HL-60/S4 treated with retinoic acid at 250 ng/mL for 4 days and 3 days (cell line): ENCODE measurements around the gene ARHGEF10L.

Source experiments
- in situ Hi-C: fragments of 300-500 bp; cut with MboI; formaldehyde crosslinking; loops from 2 replicates; pipeline ENCODE4 v1.7.0; 2022; ENCODE audit warnings: low sequenced_read_pairs

The ARHGEF10L gene

DNA sequence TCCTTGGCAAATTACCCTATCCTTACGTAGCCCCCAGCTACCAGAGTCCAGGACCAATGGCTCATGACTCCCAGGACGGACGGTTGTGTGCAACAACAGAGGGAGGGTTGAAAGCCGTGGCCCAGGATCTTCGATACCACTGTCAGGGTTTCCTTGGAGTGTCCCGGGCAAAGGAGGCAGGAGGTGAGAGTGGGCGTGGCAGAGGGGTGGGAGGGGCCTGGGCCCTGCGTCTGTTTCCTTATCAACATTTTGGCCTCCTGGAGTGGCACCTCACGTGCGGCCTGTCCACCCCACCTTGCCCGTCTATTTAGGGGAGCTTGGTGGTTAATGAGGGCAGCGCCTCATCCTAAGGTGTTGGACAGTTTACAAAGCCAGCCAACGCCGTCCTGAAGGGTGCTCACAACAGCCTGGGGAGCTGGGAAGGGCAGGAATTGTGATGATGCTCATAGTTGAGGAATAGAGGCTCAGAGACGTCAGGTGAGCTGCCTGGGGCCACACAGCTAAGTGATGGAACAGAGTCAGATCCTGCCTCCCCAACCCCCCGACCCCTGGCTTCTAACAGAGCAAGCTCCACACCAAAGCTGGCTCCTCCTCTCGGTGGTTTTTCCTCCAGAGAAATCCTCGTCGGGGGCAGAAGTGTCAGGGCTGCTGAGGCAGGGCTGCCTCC, 17.4 kb upstream of the ARHGEF10L start:
- in situ Hi-C loops = no loop called here

DNA sequence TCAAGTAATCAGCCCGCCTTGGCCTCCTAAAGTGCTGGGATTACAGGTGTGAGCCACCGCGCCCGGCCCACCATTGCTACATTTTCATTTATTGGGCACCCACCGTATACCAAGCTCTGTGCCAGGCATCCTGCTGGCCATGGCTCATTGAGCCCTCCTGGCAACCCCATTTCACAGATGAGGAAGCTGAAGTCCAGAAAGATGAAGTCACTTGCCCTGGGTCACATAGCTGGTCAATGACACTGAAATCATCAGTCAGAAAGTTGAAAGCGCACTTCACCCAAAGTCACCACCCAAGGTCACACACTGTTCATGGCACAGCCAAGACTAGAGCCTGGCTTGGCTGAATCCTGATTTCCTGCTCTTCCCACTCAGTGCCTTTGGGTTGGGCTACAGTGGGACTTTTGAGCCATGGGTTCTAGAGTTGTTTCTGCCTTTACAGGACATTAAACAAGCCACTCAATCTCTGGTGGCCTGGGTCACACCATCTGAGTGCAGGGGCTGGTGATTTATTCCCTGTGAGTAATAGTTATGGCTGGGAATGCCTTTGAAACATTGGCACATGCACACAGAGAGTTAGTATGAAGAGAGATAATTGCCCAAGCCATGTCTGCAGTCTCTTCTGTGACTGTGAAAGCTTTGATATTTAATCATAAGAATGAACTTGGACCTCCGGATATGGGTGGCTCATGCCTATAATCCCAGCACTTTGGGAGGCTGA, 16.0 kb upstream of the ARHGEF10L start:
- in situ Hi-C loops = no loop called here

DNA sequence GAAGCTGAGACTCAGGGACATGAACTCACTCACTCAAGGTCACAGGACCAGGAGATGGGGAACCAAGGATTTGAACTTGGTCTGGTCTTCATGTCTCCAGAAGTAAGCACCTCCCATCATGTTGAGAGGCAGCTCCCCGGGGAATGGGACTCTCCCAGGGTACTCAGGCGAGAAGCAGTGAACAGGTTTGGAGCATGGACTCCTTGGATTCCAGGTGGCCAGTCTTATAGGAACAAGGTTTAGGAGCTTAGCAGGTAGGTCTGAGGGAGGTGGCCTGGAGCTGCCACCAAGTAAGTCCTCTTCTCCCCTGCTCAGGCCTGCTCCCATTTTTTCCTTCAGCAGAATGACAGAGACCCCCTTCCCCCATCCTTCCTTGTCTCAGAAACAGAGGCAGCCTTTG, 14.9 kb upstream of the ARHGEF10L start:
- in situ Hi-C loops = no loop called here

DNA sequence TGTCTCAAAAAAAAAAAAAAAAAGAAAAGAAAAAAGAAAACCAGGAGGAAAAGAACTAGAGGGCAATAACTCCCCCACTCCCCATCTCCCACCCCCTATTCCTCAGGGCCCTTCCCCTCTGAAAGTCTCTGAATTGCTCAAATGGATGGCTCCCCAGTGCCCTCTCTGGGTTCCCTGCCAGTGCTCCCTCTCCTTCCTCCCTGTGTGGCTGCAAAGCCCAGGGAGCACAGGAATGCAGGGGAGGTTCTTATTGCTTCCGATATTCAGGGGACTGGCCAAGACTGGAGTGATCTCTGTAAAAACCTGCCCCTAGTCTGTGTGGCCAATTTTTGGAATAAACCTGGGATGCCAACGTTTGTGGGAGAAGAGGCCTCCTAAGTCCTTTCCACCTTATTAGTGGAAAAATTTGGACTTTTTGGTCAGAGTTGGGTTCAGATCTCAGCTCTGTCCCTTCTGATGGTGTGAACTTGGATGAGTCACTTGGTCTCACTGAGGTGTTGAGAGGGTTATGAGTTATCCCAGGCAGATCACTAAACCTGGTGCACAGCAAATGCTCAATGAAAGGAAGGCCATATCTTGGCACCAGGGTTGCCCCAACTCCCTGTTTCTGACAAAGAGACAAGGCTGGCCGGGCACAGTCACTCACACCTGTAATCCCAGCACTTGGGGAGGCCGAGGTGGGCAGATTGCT, 13.4 kb upstream of the ARHGEF10L start:
- in situ Hi-C loops = no loop called here

DNA sequence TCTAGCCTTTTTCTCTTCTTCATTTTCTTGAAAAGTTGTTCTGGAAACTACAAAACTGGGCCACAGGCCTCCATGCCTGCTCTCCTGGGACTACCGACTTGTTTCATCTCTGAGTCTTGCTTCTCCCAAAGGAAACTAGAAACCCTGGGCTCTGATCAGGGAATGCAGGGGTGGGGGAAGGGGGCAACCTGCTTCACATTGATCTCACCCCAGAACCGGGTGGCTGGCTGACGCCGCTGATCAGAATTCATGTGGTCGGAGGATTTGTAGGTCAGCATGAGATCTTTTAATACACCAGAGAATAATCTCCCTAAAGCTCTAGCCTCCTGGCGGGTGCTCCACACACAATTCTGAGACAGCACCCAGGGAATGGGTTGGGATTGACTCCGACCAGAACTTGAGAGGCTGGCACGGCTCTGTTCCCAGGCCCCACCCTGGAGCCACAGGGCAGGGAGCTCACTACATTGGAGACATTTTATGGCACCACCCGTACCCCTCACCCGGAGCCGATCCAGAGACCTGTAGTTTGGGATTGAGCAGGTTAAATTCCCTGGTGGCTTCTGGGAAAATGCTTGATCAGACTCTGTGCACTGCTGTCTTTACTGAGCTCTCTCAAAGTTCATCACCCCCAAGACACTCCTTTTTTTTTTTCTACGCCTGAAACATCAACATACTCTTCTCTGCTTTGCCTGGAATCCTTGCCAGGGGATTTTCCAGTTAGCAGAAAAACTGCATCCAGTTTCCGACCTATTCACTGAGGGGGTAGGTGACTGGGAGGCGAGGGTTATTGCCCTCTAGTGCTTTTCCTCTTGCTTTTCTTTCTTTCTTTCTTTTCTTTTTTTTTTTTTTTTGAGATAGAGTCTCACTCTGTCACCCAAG, 12.2 kb upstream of the ARHGEF10L start:
- in situ Hi-C loops = no loop called here

DNA sequence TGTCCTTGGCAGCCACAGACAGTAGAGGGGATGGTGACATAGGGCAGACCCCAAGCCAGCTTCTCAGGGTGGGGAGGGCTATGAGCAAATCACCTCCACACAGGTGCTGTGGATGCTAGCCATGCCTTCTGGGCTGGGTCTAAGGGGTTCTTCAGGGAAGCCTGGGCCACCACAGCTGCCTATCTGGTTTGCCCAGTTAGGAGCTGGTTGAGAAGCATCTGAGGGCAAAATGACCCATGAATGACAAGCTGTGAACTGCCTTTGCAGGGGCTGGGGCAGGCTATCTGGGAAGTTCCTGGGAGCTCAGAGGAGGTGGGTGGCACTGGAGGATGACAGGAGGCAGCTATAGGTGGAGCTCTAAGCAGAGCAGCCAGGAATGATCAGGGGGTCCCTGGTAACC, 10.1 kb upstream of the ARHGEF10L start:
- in situ Hi-C loops = no loop called here

DNA sequence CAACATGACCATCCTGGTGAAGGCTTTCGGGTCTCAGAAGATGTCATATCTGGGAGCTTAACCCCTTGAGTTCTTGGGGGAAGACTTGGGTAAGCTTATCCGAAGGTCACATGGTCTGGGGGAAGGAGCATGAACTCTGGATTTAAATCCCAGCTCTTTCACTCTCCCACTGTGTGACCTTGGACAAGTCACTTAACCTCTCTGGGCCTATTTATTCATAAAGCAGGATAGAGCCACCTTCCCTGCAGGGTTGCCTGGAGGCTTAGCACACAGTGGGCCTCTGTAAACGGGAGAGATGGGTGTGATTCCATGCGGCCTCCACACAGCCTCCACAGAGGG, 8.2 kb upstream of the ARHGEF10L start:
- in situ Hi-C loops = no loop called here

DNA sequence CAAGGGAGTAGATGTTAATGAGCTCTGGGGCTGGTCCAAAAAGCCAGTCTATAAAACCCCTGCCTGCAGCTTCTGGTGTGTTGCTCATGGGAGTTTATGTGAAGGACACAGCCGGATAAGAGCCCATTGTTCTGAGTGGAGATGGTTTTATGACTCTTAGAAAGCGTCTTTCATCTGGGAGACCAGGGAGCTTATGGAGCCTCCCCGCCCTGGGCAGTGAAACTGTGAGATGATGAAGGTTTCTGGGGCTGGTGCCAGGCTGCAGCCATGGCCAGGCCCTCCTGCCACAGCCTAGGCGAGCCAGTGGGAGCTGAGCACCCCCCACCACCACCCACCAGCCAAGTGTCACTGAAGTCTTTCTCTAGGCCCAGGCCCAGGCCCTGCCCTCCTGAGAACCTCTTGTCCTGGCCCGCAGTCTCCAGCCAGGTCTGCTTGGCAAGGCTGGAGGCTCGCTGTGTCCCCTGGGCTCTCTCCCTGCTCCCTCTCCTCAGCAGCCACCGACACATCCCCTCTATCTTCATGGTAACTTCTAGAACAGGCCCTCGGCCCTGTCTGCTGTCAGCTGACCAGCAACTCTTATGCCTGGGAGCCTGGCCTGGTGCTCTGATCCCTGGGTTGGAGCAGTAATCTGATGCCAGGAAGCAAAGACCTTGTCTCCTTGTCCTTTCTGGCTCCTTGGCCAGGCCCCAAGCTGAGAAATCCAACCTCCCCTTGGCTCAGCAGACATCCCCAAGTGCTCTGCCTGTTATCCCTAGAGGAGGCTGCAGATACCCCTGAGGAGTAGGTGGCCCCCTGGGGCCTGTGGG, 7.6 kb upstream of the ARHGEF10L start:
- in situ Hi-C loops = no loop called here

DNA sequence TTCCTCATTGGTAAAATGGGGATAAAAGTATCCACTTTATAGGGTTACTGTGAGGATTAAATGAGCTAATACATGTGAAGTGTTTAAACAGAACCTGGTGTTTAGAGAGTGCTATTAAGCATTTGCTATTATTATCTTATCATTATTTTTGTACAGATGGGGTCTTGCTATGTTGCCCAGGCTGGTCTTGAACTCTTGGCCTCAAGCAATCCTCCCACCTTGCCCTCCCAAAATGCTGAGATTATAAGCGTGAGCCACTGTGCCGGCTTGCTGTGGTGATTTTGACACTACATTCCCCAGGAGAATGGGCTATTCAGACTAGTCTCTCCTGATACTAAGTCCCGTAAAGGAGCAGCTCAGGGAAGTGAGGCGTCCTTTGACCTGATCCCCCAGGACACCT, 6.3 kb upstream of the ARHGEF10L start:
- in situ Hi-C loops = no loop called here

DNA sequence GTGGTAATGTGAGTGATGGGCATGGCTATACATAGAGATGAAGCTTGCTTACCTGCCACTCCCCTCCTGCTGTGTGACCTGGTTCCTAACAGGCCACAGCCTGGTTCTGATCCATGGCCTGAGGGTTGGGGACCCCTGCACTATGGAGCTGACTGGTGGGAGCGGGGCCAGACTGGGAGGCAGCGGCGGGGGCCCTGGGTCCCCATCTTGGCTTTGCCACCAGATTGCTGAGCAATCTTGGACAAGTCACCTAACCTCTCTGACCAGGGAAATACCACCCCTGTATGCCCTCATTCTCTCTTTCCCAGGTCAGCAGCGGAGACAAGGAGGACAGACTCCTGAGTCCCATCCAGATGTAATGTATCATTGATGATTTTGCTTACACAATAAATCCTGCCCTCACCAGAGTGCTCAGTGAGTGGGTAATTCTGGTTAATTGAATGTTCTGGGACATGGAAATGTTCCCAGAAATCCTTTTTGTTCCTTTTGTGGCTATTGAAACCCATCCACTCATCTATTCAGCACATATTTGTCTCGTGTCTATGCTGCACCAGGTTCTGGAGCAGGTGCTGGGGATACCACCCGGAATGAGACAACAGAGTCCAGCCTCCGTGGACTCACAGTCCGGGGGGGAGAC, 4.1 kb upstream of the ARHGEF10L start:
- in situ Hi-C loops = no loop called here

DNA sequence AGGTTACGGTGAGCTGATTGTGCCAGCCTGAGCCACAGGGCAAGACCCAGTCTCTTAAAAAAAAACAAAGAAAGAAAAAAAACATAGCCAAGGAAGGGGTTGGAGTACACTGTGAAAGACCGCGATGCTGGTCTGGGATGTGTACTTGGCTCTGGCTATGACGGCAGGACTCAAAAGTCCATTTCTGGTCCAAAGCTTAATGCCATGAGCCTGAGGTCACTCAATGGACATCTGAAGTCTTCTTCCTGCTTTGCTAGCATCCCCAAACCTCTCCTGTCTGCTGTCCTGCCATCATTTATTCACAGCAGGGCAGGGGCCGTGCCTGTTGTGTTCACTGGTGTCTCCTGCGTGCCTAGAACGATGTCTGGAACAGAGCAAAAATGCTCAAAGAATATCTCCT, 1.5 kb upstream of the ARHGEF10L start:
- in situ Hi-C loops = no loop called here

DNA sequence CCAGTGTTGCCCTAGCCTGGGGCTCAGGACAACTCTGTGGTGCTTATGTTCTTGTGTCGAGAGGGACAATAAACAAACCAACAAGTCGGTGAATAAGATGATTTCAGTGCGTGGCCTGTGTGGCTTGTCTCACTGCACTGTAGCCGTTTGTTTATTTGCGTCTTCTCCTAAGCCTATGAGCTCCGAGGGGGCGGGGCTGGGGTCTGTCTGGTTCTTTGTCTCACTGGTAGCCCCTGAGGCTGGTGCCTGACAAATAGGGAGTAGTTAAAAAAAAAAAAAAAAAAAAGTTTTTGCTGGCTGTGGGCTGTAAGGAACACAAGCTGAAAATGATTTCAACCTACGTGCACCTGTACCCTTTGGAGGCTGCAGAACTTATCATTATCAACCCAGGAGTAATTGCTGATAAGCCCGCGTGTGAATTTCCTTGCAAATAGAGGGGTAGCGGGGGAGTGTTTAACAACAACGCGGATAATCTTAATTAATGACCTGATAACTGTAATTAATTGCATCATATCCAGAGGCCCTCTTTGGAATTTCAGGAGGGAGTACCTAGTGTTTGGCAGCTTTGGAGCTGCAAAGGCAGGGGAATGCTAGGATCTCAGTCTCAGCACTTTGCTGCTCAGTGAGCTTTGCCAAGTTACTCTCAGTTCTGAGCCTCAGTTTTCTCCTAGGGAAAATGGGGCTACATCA, 925 bp upstream of the ARHGEF10L start:
- in situ Hi-C loops = no loop called here

DNA sequence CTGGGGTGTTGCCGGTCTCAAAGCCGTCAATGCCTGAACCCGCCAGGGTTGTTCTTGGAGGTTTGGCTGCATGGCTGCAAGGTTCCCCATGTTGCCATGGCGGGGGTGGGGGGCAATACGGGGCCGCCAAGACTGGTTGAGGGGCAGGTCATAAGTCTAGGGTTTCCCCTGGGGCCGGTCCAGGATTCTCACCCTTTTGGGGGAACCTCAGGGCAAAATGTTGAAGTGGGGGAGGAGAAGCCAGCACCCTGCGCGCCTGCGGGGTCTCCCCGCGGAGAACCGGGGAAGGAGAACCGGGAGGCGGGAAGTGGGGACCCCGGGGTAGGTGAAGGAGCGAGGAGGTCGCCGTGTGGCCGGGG, 401 bp upstream of the ARHGEF10L start:
- in situ Hi-C loops = no loop called here

DNA sequence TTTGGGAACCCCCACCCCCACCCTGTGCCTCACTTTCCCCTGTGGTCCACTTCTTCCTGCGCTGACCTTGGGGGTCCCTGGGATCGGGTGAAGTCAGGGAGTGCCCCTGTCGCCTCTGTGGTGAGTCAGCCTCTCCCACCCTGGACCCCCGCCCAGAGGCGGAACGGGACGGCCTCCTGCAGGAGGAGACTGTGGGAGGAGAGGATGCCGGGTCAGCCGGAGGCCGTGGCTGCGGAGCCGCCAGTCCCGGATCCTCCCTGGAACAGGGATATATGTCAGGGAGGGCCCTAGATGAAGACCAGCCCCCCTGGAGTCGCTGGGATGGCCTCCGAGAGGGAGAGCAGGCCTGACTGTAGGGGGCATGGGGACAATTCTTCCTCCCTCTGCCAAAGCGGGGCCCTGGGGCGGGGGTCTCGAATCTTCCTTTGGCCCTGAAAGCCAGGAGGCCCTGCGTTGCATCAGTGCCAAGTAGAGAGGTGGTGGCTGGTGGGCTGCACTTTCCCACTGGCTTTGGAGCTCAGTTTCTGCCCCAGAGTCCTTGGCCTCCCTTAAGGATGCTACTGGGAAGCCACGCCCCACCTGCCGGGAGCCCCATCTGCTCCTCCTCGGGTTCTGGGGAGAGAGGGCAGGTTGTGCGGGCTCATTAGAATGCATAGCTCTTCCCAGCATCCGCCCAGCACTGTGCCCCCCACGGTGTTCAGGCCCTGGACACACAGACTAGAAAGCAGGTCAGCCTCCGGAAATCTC, 930 bp downstream of the ARHGEF10L start:
- in situ Hi-C loops = no loop called here

DNA sequence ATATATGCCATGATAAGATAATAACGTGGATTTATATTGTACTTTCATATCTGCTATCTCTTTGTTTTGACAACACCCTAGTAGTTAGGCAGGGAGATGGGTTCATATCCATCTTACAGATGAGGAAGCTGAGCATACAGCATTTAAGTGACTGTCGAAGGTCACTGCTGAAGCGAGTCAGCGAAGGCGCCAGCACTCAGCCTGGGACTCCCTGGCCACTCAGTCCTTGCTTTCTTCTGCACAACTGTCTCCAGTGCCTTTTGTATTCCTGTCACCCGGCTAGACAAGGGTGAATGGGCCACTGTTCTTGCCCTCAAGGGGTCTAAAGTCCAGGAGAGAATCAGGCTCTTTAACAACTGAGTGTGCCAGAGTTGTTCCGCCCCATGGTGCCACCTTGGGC, 3.1 kb downstream of the ARHGEF10L start:
- in situ Hi-C loops = no loop called here

DNA sequence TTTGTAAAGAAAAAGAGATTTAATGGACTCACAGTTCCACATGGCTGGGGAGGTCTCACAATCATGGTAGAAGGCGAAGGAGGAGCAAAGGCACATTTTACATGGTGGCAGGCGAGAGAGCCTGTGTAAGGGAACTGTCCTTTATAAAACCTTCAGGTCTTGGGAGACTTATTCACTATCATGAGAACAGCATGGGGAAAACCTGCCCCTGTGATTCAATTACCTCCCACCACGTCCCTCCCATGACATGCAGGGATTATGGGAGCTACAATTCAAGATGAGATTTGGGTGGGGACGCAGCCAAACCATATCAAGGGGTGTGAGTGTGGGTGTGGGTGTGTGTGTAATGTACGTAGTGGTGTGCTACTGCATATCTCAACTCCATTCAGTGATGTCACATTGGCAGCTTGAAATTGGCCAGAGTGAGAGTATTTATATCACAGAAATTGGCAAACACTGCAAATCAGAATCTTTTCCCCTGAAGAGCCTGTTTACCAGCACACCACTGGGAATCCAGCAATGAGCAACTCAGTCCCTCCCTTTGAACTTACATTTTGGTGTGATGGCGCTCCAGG, 5.4 kb downstream of the ARHGEF10L start:
- in situ Hi-C loops = no loop called here

DNA sequence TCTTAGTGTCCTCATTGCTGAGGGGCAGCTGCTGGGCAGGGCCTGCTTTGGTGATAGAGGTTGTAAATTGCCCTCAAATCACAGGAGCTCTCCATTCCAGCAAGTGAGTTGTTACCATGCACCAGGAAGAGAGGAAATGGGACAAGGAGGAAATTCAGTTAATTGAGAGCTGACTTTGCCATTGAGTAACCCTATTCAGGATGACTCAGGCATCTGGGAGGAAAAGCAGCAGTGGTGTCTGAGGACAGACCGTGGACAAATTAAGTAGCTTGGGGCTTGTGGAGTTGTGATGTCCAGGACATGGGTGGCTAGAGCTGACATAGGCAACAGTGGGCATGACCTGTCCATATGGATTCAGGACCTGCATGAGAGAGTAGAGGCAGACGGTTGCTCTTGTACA, 5.9 kb downstream of the ARHGEF10L start:
- in situ Hi-C loops = no loop called here

DNA sequence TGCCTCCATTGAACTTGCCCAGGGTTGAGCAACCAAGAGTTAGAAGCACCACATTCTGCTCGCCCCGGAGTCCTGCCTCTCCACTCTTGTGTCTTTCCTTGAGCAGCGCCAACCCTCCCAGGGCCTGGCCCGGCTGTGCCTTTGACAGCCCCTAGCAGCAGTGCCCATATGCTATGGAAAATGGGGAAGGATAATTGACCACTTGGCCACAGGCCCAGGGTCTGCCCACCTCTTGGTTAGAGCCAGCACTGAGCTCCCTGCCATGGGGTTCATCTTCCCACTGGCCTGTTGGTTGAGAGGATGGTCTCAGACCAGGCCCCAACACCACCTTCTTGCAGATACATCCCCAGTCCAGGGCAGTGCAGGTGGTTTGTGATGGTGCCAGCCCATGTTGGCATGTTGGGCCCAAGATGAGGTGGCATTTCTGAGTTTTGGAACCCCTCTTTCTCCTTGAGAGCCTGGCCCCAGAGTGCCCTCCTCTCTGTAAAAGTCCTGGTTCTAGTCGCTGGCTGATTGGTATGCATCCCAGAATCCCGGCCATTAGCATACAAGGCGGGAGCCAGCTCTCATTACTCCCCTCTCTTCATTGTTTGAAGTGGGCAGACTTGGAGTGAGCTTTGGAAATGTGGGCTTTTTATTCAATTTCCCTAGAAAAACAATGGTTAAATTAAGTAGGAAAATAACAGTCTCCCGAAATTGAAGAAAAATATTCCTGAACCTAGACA, 7.6 kb downstream of the ARHGEF10L start:
- in situ Hi-C loops = no loop called here
